Measurements from ENCODE around the gene SLC27A4.

The SLC27A4 gene

DNA sequence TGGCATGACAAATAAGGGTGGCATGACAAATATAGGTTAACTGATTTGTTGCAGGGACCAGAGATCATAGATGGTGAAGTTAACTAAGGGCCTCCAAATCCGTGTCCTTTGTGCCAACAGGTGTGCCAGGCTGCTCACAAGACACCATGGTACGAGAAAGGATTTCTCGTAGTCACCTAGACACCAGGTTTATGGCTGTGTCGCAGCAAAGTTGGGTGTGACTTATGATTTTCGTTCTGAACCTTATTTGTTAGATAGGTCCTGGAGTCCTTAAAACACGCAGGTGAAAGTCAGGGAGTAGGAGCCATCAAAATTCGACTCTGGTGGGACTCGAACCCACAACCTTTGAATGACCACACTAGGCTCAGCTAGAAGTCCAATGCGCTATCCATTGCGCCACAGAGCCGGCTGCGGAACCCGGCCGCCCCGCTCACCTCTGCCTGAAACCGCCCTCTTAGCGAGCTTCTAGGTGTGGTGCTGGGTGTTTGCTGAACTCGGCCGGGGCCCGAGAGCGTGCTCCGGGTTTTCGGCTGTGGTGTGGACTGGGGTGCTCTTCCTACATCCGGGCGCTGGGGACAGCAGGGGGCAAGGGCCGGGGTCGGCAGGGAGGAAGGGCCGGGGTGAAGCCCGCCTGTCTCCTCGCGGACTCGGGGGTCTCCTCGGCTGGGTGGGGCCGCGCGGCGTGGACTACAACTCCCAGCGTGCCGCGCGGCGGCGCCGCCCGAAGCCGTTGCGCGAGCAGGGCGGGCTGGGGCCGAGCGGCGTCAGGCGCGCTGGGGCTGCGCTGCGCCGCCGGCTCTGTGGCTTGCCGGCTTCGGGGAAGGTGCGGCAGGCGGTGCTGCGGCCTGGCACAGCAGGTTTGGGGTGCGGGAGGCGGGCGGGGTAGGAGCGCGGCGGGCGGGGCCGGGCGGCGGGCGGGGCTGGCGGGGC lies at the start of gene SLC27A4:
Gene SLC27A4, plus strand, starts transcription at position 767 of the 930 bp plus-strand sequence. CDS start 2,606 bp downstream, outside the sequence.
- peak; percentile 77 for DNase-seq

- DNase-seq: no peak
Observed at GRCh38 chr9:128292009-128292408, 48.3 kb upstream of the SLC27A4 start.

DNA sequence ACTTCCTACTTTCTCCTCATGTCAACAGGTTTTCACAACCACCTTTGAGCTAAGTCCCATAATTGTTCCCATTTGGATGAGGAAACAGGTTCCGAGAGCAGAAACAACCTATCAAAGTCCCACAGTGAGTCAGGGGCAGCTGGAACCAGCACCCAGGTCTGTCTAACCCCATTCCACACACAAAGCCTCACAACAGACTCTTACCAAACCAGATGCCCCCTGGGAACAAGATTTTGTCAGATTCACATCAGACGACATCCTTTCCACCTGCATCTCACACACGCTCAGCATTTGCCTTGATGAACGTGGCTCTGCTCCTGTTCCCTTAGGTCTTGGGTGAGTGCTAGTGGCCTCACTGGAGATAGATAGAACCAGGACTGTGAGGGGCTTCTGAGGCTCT lies 47.2 kb upstream of the SLC27A4 start:
- DNase-seq: no peak

DNA sequence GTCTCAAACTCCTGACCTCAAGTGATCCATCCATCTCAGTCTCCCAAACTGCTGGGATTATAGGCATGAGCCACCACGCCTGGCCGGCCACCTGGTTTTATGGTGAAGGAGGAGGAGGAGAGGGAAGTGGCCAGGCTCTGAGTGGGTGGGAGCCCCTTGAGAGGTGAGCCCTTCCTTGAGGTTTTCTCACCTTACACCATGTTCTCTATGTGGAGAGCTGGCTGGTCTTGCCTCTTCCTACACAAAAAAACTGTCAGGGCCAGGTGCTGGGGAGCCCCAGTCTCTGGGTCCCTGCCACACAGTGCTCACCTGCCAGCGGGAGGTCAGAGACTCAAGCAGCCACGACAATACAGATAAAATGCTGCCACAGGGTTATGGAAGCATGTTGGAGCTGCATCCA lies 46.2 kb upstream of the SLC27A4 start:
- DNase-seq: no peak

GRCh38 chr9:128296340-128297220 lies 43.7 kb upstream of the SLC27A4 start:
- no peak for DNase-seq

GRCh38 chr9:128297221-128297773 lies 43.0 kb upstream of the SLC27A4 start:
- DNase-seq: no peak

- no peak for DNase-seq
Observed at GRCh38 chr9:128298535-128299482, 41.5 kb upstream of the SLC27A4 start.

DNA sequence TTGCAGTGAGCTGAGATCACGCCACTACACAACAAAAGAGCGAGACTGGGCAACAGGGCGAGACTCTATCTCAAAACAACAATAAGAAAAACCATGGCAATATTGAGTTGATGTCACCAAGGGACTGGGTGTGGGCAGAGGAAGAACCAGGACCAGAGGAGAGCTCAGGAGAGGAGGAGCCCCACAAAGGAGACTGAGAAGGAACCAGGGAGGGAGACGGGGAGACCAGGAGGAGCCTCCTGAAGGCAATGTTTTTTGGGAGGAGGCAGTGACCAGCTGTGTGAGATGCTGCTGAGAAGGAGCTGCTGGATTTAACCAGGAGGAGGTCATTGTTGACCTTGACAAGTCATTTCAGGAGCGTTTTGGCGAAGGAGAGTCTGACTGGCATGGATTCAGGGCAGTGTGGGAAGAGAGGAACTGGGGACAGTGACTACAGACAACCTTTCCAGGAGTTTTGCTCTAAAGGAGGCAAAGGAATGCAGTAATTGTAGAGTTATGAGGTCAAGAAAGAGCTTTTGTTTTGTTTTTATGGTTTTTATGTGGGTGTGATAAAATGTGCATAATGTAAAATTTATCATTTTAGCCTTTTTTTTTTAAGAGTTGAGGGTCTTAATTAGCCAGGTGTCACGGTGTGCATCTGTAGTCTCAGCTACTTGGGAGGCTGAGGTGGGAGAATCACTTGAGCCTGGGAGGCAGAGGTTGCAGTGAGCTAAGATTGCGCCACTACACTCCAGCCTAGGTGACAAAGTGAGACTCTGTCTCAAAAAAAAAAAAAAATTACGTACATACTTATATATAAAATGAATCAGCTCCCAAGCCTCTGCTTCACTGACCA lies 36.0 kb upstream of the SLC27A4 start:
- DNase-seq: no peak

DNA sequence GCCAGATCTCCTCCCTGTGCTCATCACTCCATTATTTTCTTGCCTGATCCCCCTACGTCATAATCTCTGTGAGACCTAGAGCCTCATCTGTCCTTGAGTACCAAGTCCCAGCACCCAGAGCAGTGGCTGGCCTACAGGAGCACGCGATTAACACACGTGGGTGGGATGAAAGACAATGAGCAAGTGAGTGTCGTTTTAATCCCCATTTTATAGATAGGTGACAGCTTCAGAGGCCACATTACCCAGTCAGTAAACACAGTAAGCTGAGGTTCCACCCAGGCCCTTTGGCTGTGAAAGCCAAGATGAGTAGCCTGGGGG lies 35.4 kb upstream of the SLC27A4 start:
- no peak for DNase-seq

DNA sequence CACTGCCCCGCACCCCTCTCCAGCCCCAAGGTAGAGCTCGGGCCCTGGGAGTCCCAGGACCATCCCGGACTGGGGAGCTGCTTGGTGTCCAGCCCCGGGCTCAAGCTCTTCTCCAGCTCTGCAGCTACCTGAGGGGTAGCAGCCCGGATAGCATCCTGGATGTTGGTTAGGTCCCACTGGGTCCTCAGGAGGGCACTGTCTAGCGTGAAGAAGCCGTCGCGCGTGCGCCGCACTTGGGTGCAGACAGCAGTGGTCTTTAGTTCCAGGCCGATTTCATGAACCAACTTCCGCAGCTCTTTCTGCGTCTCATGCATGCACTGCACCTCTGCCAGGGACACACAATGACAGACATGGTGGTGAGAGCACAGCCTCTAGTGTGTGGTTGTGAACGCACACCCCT lies 30.8 kb upstream of the SLC27A4 start:
- DNase-seq: no peak

DNA sequence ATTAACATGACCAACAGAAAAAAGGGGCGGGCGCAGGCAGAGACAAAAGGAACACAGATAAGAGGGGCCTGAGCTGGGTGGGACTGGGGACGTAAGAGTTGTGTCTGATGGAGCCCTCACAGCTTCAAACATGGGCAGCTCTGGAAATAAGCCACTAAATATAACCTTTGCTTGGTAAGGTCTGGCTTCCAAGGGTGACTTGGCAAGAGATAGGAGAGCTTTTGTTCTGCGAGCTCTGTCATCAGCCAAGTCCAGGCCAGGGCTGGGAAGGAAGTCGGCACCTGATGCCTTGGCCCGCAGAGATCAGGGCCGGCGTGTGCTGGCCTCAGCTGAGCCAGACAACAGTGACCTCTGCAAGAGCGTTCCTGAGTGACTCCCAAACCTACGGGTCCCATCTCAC lies 29.9 kb upstream of the SLC27A4 start:
- no peak for DNase-seq

GRCh38 chr9:128314697-128315096 lies 25.6 kb upstream of the SLC27A4 start:
- no peak for DNase-seq

- DNase-seq: no peak
Observed at GRCh38 chr9:128316421-128316820, 23.9 kb upstream of the SLC27A4 start.

GRCh38 chr9:128317629-128318028 lies 22.7 kb upstream of the SLC27A4 start:
- no peak for DNase-seq

DNA sequence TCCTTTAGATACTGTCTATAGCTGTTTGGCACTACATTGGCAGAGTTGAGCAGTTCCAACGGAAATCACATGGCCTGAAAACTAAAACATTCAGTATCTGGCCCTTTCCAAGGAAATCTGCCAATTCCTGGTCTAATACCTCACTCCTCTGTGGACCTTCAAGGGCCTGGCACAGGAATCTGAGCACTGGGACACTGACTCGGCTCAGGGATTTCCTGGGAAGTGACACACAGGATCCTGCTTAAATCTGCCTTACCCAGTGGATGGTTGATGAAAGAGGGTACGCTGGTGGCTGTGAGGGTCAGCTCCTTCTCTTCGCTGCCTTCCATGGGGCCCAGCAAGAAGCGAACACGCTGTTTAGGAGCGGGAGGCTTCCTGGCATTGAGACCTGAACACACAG lies 19.0 kb upstream of the SLC27A4 start:
- no peak for DNase-seq

- DNase-seq: no peak
Observed at GRCh38 chr9:128321879-128322403, 18.4 kb upstream of the SLC27A4 start.

DNA sequence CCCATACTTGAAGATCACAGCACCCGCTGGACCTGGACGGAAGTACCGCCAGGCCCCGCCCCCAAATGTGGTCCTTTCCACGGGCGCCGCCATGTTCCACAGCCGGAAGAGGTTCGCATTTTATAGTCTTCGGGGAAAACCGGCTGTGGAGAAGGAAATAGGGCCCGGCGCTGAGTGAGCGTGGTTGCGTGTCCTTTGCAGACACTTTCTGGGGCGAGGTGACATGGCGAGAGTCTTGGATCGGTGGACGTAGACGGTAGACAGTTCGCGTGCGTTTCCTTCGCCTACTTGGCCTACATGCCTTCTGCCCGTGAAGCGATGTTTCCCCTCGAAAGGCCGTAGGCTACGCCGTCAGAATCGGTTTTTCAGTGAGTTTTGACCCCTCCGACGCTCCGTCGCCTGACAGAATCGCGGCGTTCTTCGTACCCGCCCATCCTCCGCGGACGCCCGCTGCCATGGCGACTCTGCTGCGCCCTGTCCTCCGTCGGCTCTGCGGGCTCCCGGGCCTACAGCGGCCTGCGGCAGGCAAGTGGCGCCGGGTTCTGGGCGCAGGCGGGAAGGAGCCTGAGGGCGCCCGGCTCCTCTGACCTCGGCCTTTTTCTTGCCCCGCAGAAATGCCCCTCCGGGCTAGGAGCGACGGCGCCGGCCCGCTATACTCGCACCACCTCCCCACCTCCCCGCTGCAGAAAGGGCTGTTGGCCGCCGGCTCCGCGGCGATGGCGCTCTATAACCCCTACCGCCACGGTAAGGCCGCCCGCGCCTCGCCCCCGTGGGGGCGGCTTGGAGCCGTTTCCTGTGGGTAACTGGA lies 17.7 kb upstream of the SLC27A4 start, which contains the start of the genes COQ4 and TRUB2:
Gene COQ4, plus strand, starts transcription at position 436 of the 808 bp plus-strand sequence. Its CDS starts 20 bp downstream, at position 456.
Gene TRUB2, minus strand, starts transcription at position 44 of the 808 bp plus-strand sequence. Its CDS starts 39 bp downstream, at position 5.
- peak; percentile 96 for DNase-seq

DNA sequence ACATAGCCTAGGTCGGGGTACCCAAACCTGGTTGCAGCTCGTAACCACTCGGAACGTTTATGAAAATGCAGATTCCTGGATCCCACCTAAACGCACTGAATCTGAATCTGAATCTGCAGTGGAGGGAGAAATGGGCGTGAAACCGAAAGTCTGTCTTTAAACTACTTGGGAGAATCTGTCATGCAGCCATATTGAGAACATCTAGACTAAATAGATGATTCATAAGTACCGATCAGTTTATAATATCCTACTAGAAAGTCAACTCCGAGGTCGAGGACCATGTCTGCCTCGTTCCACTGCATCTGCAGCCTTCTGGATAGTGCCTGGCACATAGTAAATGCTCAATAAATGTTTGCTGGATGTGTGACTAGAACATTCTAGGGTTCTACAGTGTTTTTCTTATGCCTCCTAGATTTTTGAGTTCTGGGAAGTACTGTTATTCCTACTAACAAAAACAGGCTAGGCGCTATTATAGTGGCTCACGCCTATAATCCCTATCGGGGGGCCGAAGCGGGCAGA lies 17.1 kb upstream of the SLC27A4 start:
- no peak for DNase-seq

GRCh38 chr9:128323791-128324190 lies 16.5 kb upstream of the SLC27A4 start:
- no peak for DNase-seq

- DNase-seq: no peak
Observed at GRCh38 chr9:128324401-128324800, 15.9 kb upstream of the SLC27A4 start.
